HG03095 (cell line): ENCODE measurements around the gene CPEB1.

ENCODE experiments used
- ATAC-seq: cut with Tn5 transposase; IDR thresholded peaks from one replicate; pipeline ENCODE4 v1.9.1; 2021; ENCODE audit warnings: moderate library complexity; ENCODE audit not compliant: unreplicated experiment

The CPEB1 gene

DNA sequence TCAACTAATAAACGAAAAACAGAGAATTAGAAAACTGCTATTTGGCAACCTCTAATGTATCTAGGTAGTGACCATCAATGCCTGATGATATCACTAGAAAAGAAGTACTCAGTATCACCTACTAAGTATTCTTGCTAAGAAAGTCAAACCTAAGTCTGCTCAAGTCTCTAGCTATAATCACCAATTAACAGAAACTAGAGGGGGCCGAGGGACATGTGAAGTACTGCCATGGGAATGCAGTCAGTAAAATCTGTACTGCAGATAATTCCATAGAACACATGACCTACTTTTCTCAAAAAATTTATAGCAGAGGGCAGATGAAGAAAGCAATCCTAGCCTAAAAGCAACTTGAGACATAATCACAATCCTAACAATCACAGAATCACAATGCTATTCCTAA lies 51.4 kb downstream of the CPEB1 start:
- ATAC-seq: no peak

DNA sequence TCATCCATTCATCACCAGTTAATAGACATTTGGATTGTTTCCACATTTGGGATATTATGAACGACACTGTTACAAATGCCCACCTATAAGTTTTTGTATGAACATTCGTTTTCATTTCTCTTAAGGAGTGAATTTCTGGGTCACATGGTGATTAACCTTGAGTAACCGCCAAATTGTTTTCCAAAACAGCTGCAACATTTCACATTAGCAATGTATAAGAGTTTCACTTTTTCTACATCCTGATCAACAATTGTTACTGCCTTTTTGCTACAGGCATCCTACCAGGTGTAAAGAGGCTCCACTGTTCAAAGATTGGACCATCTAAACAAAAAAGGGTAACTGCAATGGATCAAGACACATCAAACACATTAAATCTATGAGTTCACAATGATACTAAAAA lies 52.0 kb downstream of the CPEB1 start:
- no peak for ATAC-seq

DNA sequence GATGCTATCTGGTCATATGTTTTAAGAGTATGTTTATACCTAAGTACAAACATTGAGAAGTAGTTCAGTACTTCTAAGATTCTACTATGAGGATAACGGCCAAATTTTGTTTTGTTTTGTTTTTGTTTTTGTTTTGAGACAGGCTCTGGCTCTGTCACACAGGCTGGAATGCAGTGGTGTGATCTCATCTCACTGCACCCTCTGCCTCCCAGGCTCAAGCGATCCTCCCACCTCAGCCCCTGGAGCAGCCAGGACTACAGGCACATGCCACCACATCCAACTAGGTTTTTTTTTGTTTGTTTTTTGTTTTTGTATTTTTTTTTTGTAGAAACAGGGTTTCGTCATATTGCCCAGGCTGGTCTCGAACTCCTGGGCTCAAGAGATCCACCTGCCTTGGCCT lies 59.4 kb downstream of the CPEB1 start:
- no peak for ATAC-seq

DNA sequence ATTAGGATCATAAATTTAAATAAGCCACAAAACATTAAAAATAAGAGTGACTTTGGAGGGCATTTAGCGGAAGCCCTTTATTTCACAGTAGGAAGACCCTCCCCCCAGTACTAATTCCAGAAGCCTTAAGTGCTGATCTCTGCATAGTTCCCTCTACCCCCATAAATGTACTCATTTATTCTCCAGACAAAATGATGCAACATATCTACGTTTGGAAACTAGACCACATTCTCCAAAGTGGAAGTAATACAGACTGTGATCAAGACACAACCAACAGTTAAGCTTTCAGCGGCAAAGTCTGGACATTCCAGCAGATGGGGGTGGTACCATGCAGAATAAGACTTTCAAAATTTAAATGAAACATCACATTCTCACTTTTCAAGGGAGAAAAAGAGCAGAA lies 62.1 kb downstream of the CPEB1 start:
- no peak for ATAC-seq

DNA sequence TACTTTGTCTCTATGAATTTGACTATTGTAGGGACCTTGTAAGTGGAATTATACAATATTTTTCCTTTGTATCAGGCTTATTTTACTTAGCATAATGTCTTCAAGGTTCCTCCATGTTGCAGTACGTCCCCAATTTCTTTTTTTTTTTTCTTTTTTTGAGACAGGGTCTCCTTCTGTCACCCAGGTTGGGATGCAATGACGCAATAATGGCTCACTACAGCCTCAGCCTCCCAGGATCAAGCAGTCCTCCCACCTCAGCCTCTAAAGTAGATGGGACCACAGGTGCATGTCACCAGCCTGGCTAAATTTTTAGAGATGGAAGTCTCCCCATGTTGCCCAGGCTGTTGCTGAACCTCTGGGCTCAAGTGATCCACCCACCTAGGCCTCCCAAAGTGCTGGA lies 66.5 kb downstream of the CPEB1 start:
- ATAC-seq: no peak

DNA sequence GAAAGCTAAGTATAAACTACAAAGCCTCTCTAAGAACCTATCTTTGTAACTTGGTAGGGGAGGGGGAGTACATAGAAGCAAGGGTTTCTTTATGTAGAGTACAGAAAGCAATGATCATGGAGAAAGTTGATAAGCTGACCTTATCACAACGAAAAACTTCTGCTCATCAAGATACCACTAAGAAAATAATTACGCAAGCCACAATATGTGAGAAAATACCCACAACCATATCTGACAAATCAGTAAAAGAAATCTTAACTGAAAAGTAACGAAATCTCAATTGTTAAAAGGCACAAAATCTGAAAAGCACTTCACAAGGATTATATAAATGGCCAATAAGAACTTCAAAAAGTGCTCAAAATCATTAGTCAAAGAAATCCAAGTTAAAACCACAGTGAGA lies 71.8 kb downstream of the CPEB1 start:
- ATAC-seq: no peak

DNA sequence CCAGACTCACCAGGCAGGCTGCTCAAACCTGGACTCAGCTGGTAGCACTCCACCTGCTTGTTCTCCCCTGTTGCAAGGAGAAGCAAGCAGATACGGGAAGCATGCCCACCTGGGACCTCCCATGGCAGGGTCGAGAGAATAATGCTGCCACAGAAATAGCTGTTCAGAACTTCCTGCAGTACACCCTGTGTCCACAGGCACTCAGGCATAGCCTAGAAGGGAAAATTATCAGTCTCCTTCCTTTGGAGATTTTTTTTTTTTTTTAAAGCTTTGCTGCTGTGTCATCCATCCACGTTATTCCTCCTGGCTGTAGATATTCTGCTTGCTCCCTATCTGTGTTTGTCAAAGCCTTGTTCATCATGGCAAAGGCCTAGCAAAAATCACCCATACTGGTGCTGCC lies 74.2 kb downstream of the CPEB1 start:
- no peak for ATAC-seq

DNA sequence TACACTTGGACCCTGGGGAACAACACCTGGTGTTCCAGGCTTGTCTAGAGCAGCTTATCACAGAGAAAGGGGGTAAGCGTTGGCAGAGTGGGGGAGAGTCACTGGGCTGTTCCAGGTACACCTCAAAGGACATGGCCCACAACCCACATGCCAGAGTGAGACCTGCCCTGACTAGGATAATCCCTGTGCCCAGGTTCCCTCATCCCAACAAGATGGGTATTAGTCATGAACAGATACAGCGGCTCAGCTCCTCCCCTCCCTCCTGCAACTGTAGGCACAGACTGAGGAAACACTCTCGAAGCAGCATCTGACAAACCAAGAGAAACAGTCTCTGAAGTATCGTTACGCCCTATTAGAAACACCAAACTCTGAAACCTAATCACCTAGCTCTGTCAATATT lies 74.9 kb downstream of the CPEB1 start:
- no peak for ATAC-seq

DNA sequence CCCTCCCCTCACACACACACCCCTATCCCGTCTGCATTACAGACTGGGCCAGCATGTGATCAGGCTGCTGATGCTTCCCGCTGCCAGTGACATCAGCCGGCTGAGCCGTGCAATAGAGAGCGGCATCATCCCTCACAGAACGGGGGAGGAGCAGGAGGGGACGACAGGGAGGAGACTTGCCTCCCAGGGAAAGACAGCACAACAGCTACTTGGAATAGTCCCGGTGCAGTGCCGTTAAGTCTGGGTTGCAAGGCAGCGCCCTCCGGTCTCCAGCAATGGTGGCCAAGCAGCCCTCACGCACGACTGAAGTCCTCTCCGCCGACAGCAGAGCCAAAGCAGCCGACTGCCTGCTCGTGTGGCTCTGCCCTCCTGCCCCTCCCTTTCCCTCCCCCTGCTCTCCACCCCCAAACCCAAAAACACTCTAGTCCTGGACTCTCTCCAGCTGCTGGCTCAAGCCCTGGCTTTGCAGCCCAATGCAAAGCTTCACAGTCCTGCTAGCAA lies 75.4 kb downstream of the CPEB1 start:
- ATAC-seq: no peak

DNA sequence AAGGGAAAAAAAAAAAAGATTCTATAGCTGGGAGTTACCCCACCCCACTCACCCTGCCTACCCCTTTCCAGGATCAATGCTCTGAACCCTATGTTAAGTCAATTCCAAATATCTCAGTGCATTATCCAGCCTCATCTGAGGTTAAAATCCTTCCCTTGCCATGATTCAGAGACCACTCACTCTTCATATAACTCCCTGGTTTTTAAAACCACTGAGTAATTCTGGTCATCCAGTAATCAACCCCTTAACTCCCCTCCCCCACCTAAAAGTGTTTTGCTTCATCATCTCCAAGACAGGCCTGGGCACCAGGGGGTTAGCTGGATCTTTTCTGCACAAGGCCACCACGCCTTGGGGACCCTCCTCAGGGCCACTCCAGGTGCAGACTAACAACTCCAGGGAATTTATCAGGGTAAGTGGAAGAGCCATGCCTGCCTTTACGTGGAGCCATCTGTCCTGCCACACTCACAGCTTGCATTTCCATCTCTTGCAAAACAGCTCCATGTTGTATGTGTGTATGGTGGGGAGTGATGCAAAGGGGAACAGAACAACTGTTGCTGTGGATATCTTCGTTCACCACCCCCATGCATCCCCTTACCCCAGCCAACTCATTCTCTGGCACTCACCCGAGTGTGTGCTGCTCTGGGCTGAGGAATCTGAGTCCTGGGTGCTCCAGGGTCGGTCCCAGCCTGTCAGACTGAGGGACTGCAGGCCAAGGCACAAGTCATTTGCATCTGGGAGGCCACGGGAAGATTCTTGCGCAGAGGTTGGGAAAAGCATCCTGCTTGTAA lies 76.2 kb downstream of the CPEB1 start:
- ATAC-seq: no peak

DNA sequence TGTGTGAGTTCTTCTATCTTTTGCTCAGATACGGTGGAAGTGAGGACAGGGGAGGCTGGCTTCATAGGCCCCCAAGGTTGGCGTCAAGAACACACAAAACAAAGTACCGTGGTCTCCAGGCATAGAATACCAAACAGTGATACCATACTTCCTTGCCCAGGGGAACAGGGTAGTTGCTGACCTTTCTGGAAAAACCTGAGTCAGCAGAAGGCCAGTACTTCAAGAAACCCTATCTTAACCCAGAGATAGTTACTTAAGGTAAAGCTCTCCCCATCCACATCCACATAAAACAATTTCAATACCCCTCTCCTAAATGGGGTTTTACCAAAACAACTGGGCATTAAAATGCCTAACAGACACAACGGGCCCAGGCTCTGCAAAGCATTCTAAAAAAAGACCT lies 77.3 kb downstream of the CPEB1 start:
- no peak for ATAC-seq

DNA sequence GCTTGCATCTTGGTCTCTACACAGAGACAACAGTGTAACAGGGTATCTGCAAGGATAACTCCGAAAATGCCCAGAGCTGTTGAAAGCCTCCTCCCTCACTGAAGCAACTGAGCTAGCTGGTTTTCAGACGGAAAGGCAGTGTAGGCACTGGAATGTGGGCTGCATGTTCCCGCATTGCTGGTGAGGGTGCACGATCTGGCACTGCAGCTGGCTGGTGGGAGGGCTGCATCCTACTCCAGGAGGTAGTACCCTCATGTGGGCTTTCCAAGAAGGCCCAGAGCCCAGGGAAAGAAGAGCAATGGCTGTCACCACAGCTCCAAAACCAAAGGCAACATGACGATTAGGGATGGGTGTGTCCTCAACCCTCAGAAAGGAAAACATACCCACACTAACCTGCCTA lies 78.2 kb downstream of the CPEB1 start:
- no peak for ATAC-seq

DNA sequence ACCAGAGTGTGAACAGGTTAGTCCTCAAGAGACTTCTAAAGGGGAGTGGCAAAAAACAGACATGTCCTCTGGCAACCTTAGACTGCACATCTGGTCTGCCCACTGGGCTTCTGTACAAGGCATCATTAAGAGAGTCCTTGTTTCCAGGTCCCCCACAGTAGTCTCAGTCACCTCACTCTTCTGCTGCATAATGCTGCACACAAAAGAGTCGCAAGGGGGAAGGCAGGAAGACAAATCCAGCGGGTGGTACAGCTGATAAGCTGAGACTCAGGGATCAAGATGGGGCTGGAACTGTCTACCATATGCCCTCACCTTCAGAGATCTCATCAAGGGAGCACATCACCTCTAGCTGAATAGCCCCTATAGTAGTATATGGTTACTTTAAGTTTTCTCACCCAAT lies 79.5 kb downstream of the CPEB1 start:
- no peak for ATAC-seq

DNA sequence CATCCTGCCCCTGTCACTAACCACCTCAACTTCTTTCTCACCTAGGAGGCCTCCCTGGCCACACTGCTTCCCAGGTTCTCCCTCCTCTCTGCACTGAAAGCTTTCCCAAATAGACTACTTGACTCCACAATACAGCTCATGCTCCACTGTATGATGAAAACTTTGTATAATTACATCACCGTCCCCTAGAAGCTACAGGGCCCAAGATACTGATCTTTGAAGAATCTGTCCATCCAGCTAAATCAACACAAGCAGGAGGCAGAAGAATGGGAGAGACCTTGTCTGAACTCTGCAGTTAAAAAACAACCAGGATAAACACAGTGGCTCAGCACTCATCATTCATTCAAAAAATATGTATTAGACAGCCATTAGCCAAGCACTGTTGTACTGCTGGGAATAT lies 80.5 kb downstream of the CPEB1 start:
- ATAC-seq: no peak

DNA sequence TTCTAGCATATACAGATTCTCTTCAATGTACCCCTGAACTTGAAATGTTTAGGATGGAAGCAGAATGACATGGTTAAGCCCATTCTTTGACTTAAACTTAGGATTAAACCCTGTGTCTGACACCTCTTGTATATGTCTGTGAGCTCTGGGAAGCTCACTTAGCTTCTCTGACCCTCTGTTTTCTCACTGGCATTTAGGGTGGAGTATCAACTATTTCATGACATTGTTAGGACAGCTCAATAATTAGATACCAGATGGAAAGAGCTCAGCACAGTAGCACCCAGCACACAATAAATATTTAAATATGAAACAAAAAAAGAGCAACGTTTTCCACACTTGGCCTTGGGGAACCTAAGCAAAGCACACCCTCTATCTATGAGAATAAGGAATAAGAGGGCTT lies 88.7 kb downstream of the CPEB1 start:
- no peak for ATAC-seq

DNA sequence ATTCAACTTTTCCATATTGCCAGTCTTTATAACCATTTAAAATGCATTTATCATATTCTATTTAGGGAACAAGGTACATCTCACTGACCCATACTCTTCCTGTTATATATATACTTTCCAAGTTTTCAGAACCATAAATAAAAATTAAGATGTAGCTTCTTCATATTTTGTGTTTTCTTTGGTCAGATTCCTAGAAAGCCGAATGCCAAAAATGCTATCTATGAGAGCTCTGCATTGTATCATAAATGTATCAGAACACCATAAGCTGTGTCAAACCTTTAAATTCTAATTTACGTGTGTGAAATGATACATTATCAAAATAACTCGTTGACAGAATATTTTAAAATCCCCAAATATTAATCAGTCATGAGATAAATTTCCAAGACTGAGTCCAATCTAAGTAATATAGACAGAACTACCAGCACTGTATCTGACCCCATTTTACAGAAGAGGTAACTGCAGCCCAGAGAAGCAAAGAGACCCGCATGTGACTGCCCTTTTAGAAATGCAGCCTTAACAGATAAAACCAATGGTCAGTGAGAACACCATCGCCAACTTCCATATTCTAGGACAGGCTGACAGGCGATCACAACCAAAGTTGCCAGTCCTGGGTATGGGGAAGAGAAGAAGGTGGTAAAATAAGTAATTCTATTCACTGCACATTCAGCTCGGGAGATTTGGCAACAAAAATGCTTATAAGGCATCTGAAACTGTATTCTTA lies 90.7 kb downstream of the CPEB1 start:
- no peak for ATAC-seq

DNA sequence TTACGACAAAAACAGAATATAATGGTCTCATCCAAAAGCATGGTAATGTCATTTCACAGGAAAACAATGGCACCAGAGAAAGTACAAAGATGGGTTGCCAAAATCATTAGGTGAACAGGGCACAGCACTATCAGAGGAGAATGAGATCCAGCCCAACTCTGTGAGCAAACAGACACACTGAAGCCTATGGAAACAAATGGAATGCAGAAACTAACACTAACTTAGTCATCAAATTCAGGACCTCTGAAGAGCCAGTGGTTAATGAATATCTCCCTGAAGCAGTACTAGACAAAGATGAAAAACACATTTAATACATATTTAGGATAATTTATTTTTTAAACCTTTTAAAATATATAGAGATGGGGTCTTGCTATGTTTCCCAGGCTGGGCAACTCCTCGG lies 92.3 kb downstream of the CPEB1 start:
- ATAC-seq: no peak

DNA sequence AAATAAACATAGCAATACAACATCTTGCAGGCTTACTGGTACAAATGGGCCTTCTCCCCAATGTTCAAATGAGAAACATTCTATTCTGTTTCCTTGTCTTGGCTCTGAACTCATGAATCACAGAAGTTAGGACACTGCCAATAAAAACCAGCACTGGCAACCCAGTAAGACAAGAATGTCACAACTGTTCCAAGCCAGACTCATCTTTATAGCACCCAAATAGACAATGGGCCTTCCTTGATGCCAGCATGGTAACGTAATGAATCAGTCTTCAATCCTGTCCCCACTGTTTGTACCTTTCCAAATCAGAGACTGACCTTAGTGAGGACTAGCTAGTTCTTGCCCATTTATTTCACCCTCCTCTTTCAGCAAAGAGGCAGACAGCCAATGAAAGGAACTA lies 92.8 kb downstream of the CPEB1 start:
- no peak for ATAC-seq

DNA sequence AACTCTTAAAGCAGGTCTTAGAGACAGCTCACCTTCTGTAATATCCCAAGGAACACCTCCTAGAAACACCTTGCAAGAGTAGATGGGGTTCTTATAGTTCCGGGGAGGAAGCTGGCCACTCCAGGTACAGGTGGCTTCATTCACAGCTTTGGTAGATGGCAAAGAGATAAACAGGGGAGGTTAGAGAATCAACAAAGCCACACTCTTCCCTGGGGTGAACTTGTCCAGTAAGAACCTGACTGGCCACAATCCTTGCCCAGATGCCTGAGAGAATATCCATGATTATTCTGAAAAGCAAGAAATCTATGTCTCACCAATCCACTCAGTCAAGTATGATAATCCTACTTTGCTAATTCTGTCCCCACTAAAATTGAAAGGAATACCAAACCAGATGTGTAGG lies 93.3 kb downstream of the CPEB1 start:
- ATAC-seq: no peak

DNA sequence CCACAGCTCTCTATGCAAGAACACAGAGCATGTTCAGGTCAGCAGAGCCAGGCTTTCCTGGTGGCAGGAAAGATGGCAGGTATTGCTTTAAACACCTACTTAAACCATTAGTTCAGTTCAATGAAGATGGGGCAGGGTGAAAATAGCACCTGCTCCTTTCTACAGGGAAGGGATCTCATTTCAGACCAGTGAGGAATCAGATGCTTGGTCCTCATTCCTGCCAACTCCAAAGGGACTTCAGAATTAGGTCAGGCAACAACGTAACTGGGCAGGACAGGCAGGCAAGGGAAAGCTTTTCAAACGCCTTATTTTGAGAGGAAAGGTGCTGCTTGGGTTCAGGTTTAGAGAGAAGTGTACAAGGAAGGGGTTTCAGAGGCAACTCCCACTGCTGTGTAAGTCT lies 94.3 kb downstream of the CPEB1 start:
- ATAC-seq: no peak

DNA sequence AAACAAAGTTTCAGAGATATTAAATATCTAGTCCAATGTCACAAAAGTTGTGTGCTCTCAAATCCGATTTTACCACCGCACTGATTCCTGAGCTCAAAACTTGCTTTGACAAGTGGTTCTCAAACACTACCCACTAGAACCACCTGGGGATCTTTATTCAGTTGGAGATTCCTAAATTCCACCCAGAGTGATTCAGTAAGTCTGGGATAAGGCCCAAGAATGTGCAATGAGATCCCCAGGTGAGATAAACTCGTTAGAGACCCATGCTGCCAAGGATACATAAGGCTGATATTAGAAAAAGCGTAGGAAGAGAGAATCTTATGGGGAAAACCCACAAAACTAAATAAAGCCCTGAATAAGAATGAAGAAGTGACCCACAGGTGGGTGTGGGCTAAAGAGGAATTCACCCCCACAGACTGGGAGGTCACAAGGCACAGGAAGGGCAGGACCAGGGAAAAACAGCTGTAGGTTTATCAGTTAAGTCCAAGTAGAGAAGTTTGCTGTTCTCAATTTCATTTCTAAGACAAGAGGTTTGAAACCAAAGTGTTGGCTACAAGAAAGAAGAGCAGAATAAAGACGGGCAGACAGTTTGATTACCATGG lies 95.4 kb downstream of the CPEB1 start:
- peak; percentile 54 for ATAC-seq

DNA sequence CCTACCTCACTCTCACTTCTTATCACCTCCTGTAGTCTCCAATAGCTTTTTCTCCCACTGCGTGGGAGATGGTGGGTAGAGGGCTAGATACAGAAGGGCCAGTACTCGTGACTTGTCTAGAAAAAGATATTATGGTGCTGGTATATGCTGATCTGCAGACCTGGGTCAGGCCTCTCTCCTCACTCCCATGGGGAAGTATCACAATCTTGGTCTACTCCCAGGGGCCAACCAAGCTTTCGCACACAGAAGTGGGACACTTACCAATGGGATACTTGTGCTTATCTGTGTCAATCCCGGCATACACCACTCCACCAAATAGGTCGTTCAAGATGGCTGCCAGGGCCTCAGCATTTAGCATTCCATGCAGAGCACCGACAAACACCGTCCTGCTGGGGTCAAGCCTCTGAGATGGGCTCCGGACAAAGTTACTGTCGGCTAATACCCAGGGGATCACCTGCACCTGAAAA lies 97.9 kb downstream of the CPEB1 start:
- no peak for ATAC-seq
